NCI-H2227 treated with DMSO at 0.1 percent for 48 hours (cell line): Measurements from ENCODE around the gene TSPOAP1.

Experiments used
- DNase-seq: peaks from one replicate; lab custom pipeline; 2025; lab: John Stamatoyannopoulos, UW

TSPOAP1 gene

GRCh38 chr17:58276423-58276822, 52.2 kb downstream of the TSPOAP1 start:
- no peak for DNase-seq

DNA sequence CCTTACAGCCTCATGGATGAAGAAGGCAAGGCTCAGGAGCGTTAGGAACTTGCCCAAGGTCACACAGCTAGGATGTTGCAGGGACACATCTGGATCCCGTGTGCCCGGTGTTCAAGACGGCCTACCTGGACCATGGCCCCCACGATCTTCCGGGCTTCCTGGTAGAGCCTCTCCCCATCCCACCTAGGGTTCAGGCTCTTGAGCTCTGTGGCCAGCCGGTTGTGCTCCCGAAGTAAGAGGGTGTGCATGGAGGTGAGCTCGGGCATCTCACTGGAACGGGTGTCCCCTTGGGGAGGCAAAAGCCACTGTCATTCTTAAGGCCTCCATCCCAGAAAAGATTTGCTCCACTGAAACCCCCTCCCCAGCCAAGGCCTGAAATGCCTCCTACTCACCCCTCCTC, 53.2 kb downstream of the TSPOAP1 start:
- no peak for DNase-seq

DNA sequence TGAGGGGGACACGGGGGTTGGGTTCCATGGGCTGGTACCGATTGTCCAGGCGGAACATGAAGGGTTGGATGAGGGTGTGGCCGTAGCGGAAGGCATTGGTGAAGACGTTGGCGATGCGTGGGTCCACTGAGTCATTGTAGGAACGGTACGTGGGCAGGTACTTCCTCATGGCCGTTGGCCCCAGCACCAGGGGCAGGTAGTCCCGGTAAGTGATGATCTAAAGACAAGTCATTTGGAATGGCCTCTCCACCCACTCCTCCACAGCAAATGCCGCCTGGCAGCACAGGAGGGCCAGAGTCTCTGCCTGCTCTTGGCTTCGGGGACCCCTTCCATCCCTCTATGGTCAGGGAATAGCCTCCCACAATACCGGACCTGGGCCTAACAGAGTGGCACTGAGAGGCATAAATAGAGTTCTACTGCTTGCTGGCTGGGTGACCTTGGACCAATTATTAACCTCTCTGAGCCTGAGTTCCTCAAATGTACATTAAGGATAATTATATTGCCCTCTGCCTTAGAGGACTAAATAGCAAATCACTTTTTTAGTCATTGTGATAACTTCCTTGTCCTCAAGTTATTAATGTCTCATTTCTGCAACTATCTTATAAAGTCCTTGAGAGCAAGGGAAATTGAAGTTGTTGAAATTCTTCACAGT, 55.0 kb downstream of the TSPOAP1 start:
- DNase-seq: no peak

- no peak for DNase-seq
These were observed 56.0 kb downstream of the TSPOAP1 start for GRCh38 chr17:58272367-58273280.

DNA sequence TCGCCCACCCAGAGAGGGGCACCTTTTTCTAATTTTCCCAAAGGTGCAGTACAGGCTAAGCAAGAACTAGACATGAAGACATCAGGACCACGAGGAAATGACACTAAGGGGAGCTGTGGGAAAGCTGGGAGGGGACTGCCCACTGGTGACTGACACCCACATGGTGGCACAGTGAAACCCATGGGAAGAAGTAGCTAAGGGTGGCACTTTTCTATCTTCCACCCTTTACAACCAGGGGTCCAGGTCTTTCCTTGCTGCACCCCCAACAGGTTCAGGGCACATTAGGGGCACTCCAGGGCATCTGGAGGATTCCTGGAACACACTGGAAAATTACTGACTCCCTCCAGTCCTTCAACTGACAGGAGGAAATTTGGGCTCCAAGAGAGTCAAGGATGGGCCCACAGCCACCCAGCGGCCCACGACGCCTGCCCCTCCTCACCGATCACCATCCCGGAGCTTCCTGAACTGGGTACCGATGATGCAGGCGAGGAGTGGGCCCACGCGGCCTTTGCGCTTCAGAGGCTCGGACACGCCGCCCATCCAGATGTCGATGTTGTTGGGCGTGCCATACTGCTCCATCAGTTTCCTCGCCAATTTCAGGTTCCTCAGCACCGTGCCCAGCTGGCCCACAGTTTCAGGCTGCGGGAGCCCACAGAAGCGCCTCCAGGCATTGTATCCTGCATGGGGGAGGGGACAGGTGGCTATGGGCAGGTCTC, 57.2 kb downstream of the TSPOAP1 start:
- DNase-seq: no peak

DNA sequence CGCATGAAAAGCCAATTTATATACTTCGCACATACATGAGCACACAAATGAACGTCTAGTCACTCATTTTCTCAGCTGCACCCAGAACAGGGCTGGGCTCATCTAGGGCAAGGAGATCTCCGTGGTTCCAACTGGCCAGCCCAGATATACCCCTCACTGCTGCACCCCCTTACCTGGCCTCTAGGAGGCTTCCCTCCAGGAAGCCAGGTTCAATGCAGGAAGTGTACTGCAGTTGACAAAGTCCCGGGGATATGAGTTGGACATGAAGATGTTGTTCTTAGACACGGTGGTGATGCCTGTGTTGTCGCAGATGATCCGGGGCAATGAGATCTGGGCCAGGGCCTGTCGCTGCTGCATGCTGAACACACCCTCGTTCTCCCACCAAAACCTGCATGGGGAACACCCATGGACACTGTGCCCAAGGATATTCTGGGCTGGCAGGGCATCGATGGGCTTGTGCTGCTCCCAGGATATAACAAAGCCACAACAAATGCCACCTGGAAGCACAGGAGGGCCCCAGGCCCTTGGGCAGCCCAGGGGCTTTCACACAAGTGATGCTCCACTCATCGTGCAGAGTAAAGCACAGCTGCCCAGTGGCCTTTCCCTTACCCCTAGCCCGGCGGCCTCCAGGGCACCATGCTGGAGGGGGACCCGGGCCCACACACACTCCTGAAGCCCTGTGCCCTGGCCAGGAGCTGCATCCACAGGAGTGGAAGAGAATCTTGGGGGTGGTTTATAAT, 57.9 kb downstream of the TSPOAP1 start:
- DNase-seq: no peak

DNA sequence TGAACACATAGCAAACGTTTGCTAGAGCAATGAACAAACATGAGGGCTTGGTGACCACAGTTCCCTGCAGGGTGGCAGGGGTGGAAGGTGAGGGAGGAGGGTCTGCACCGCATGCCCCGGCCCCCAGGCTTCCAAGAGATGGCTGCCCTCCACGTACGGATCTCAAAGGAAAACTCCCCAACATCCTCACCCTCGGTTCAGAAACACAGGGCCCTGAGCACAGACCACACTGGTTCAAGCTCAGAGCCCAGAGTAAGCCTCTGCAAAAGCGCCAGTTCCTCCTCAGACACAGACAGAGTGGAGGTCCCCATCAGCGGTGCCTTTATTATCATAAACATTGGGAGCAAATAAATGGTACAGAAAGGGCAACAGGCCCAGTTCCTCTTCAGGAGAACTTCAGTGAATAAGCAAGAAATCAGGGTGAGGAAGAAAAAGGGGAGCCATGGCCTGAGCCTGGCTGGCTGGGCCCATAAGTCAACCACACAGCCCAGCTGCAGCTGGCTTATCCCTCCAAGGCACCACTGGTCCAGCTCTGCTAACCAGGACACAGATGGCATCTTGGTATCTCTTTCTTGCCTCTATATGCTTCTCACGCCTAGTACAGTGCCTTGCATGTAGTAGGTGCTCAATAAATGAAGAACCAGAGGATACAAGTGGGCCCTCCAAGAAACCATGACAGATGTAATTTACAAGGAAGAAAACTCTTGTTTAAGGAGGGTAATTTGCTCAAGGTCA, 58.9 kb downstream of the TSPOAP1 start:
- no peak for DNase-seq

DNA sequence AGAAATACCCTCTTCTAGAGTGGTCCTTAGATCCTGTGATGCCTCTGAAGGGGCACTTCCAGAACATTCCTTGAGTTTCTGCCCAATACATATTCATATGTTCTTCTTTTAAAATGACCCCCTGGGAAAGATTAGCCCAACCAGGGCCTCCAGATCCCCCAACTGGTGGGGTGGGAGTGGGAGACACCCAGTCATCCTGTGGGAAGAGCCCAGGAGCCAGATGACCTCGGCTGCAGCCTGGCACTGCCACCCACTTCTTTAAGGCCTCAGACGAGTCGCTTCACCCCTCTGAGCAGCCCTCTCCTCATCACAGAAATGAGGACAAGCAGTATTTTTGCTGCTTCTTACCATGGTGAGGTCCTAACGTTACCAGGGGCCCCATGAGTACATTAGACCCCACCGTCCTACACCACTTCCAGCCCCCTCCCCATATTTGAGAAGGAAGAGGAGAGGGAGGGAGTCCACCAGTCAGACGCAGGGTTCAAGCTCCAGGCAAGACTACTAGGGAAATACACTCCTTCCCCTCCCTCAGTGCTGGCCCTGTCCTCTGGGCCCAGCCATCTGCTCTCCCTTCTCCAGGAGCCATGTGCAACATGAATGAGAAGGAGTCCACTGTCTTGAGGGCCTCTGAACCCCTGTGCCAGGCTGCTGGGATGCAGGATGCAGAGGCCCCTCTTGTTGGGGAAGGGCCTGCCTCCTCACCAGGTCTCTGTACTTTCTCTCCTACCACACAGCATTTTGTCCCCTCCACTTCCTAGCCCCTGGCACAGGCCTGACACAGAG, 59.6 kb downstream of the TSPOAP1 start:
- no peak for DNase-seq

- no peak for DNase-seq
These were observed 60.3 kb downstream of the TSPOAP1 start for GRCh38 chr17:58268326-58268725.

GRCh38 chr17:58267347-58268324, 61.0 kb downstream of the TSPOAP1 start:
- no peak for DNase-seq

DNA sequence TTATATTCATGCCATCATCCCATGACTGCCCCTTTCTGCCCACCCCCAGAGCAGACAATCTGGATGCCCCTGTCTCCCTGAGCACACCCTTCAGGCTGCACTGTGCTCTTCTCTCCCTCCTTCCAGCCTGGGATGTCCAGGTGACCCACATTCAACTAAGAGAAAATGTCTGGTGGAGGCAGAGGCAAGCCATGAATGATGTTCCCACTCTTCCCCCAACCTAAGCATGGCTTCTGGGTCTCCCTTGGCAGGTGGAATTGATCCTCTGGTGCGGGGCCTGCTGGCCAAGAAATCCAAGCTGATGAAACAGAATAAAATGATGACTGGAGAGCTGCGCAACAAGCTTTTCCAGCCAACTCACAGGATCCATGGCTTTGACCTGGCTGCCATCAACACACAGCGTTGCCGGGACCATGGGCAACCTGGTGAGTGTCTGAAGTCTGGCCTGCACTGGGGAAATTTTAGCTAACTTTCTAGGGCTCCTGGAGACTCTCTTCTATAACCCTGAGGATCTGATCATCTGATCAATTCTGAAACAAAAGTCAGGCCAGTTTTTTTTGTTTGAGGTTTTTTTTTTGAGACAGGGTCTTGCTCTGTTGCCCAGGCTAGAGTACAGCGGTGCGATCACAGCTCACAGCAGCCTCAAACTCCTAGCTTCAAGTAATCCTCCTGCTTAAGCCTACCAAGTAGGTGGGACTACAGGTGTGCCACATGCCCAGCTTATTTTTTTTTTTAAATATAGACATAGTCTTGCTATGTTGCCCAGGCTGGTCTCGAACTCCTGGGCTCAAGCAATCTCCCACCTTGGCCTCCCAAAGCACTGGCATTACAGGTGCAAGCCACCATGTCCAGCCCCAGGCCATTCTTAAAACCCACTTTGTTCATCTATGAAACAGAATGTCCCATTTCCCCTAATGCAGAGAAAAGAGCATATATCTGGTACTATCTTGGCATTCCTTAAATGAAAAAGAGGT, 62.4 kb downstream of the TSPOAP1 start:
- DNase-seq: no peak

DNA sequence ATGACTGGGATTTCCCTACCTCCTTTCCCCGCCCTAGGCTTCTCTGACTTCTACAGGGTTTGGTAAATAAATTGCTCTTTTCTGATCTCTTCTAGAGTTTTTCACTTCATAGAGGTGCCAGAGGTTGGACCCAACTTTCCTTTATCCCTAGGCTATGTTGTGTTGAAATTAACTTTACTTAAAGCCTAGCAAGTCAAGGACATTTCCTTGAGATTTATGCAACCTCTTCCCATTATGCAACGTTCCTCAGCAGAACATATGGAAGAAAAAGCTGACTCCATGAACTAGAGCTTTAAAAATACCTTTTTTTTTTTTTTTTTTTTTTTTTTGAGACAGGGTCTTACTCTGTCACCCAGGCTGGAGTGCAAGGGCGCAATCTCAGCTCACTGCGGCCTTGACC, 63.3 kb downstream of the TSPOAP1 start:
- no peak for DNase-seq

DNA sequence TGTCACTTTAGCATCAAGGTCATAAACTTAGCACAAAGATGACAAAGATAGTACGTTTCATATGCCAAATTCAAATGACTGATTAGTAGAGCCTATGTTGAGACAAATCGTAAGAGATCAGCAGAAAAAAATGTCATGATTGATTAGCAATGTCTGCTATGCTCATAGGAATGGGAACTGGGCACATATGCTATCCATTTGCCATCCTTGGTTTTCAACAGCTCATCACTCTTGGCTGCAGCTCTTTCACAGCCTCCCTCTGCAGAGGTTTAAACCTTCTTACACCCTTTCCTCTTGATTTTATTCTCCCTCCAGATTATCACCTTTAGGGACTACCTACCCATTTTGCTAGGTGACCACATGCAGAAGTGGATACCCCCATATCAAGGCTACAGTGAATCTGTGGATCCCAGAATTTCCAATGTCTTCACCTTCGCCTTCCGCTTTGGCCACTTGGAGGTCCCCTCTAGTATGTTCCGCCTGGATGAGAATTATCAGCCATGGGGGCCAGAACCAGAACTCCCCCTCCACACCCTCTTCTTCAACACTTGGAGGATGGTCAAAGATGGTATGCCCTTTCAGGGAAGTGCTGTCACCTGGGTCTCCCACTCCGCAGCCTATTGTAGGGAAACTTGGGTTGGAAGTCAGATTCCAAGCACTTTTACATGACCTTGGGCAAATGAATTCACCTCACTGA, 64.0 kb downstream of the TSPOAP1 start:
- no peak for DNase-seq

GRCh38 chr17:58263773-58264172, 64.8 kb downstream of the TSPOAP1 start:
- no peak for DNase-seq

DNA sequence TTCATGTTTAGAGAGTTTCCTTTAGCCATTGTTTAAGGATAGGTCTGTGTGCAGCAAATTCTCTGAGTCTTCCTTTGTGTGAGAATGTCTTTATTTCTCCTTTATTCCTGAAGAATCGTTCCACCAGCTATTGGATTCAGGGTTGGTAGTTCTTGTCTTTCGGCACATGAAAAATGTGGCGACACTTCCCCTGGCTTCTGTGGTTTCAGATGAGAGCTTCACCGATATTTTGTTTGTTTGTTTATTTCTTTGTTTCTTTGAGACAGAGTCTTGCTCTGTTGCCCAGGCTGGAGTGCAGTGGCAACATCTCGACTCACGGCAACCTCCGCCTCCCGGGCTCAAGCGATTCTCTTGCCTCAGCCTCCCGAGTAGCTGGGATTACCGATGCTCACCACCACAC, 66.4 kb downstream of the TSPOAP1 start:
- DNase-seq: no peak

- no peak for DNase-seq
These were observed 73.8 kb downstream of the TSPOAP1 start for GRCh38 chr17:58254803-58255202.

DNA sequence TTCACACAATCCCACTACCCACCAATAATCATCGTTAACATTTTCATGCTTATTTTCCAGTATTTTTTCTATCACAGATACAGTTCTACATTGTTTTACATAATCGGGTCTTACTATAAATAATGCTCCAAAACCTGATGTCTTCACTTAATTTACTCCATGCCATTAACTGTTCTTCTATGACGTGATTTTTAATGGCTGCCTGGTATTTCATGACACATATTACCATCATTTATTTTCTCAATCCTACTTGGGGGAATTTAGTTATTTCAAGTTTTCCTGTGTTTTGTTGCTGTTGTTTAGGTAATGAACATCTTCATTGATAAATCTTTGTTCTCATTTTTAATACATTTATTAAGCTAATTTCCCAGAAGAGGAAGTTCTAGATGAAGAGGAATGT, 75.5 kb downstream of the TSPOAP1 start:
- DNase-seq: no peak

- no peak for DNase-seq
These were observed 76.5 kb downstream of the TSPOAP1 start for GRCh38 chr17:58252141-58252540.
